ENCODE measurements around the gene HMGCS1. TPM values are rescaled to one million over a fixed set of nuclear protein-coding genes. Genes with fewer than 3 reads are reported as not detected.
A peak's percentile ranks its signal among the peaks of the same experiment; 100 is the strongest.

HMGCS1 gene
- total RNA-seq, 1 donor from 2014 or later: 146 TPM

GRCh38 chr5:43315682-43316081 lies 2.5 kb upstream of the HMGCS1 start:
- Mint-ChIP-seq H3K27me3 (ENCODE audit: low read depth, unreplicated experiment) (no peaks in the 10 kb centered on the region), H3K9me3 (ENCODE audit: unreplicated experiment) (peaks cover 2% of the 10 kb centered on the region), H3K27ac (ENCODE audit: unreplicated experiment) (peak overlapping the region; percentile 21), H3K36me3 (ENCODE audit: low read depth, unreplicated experiment) (peaks cover 2% of the 10 kb centered on the region), H3K4me3 (ENCODE audit: unreplicated experiment) (peak overlapping the region; percentile 13), H3K4me1 (ENCODE audit: low read depth, unreplicated experiment) (peaks cover 39% of the 10 kb centered on the region)
- no peak overlapping the region for H3K27ac ChIP-seq (ENCODE audit: low read depth, low read length)
- peaks cover 14% of the 10 kb centered on the region for H3K4me1 ChIP-seq (ENCODE audit: insufficient read depth, low read length)
- H4K20me1 ChIP-seq (ENCODE audit: insufficient read depth, low read length): peaks cover 23% of the 10 kb centered on the region
- no peaks in the 10 kb centered on the region for H3K27me3 ChIP-seq (ENCODE audit: insufficient read depth, low read length)
- H3K4me2 ChIP-seq (ENCODE audit: low read length): no peak overlapping the region
- DNase-seq (ENCODE audit: low read depth) (no peak), FAIRE-seq (no peak)
- H3K79me2 ChIP-seq (ENCODE audit: insufficient read depth, low read length): peaks cover 25% of the 10 kb centered on the region
- no peaks in the 10 kb centered on the region for H3K36me3 ChIP-seq (ENCODE audit: insufficient read depth, low read length)
- no peak overlapping the region for H3K9ac ChIP-seq (ENCODE audit: low read length)
- TF ChIP-seq EZH2 (IDR thresholded peaks at IDR 0.05; ENCODE audit: insufficient read depth, low read length) (no peak), CTCF (IDR thresholded peaks at IDR 0.05; ENCODE audit: insufficient read depth, low read depth, low read length) (no peak)
- H2AFZ ChIP-seq (ENCODE audit: low read depth, low read length): no peak overlapping the region
- no peak overlapping the region for H3K4me3 ChIP-seq (ENCODE audit: insufficient read depth, low read depth, low read length)
- H3K9me3 ChIP-seq (ENCODE audit: insufficient read depth, low read depth, low read length): no peaks in the 10 kb centered on the region

GRCh38 chr5:43315263-43315662 lies 2.1 kb upstream of the HMGCS1 start:
- H3K27me3 Mint-ChIP-seq (ENCODE audit: low read depth, unreplicated experiment): no peaks in the 10 kb centered on the region
- Histone ChIP-seq H3K79me2 (ENCODE audit: insufficient read depth, low read length) (peaks cover 29% of the 10 kb centered on the region), H3K9ac (ENCODE audit: low read length) (no peak overlapping the region), H3K4me1 (ENCODE audit: insufficient read depth, low read length) (peaks cover 14% of the 10 kb centered on the region), H3K27ac (ENCODE audit: low read depth, low read length) (no peak overlapping the region), H3K27me3 (ENCODE audit: insufficient read depth, low read length) (no peaks in the 10 kb centered on the region), H3K4me3 (ENCODE audit: insufficient read depth, low read depth, low read length) (no peak overlapping the region), H3K4me2 (ENCODE audit: low read length) (no peak overlapping the region), H4K20me1 (ENCODE audit: insufficient read depth, low read length) (peaks cover 27% of the 10 kb centered on the region), H2AFZ (ENCODE audit: low read depth, low read length) (no peak overlapping the region), H3K36me3 (ENCODE audit: insufficient read depth, low read length) (no peaks in the 10 kb centered on the region), H3K9me3 (ENCODE audit: insufficient read depth, low read depth, low read length) (no peaks in the 10 kb centered on the region)
- FAIRE-seq (no peak), DNase-seq (ENCODE audit: low read depth) (peak; percentile 53)
- H3K9me3 Mint-ChIP-seq (ENCODE audit: unreplicated experiment): peaks cover 2% of the 10 kb centered on the region
- H3K36me3 Mint-ChIP-seq (ENCODE audit: low read depth, unreplicated experiment): peaks cover 2% of the 10 kb centered on the region
- H3K4me1 Mint-ChIP-seq (ENCODE audit: low read depth, unreplicated experiment): peaks cover 41% of the 10 kb centered on the region
- no peak for TF ChIP-seq CTCF (IDR thresholded peaks at IDR 0.05; ENCODE audit: insufficient read depth, low read depth, low read length)
- no peak for TF ChIP-seq EZH2 (IDR thresholded peaks at IDR 0.05; ENCODE audit: insufficient read depth, low read length)
- no peak overlapping the region for H3K4me3 Mint-ChIP-seq (ENCODE audit: unreplicated experiment)
- no peak overlapping the region for H3K27ac Mint-ChIP-seq (ENCODE audit: unreplicated experiment)

GRCh38 chr5:43314724-43315123 lies 1.5 kb upstream of the HMGCS1 start:
- no peak for TF ChIP-seq CTCF (IDR thresholded peaks at IDR 0.05; ENCODE audit: insufficient read depth, low read depth, low read length)
- no peak for TF ChIP-seq EZH2 (IDR thresholded peaks at IDR 0.05; ENCODE audit: insufficient read depth, low read length)
- peaks cover 14% of the 10 kb centered on the region for H3K4me1 ChIP-seq (ENCODE audit: insufficient read depth, low read length)
- H3K36me3 ChIP-seq (ENCODE audit: insufficient read depth, low read length): no peaks in the 10 kb centered on the region
- H3K79me2 ChIP-seq (ENCODE audit: insufficient read depth, low read length): peaks cover 34% of the 10 kb centered on the region
- Mint-ChIP-seq H3K36me3 (ENCODE audit: low read depth, unreplicated experiment) (peaks cover 2% of the 10 kb centered on the region), H3K4me1 (ENCODE audit: low read depth, unreplicated experiment) (peaks cover 46% of the 10 kb centered on the region), H3K9me3 (ENCODE audit: unreplicated experiment) (peaks cover 2% of the 10 kb centered on the region), H3K4me3 (ENCODE audit: unreplicated experiment) (no peak overlapping the region), H3K27ac (ENCODE audit: unreplicated experiment) (peak overlapping the region; percentile 98), H3K27me3 (ENCODE audit: low read depth, unreplicated experiment) (no peaks in the 10 kb centered on the region)
- peak overlapping the region; percentile 80 for H3K4me2 ChIP-seq (ENCODE audit: low read length)
- no peak overlapping the region for H2AFZ ChIP-seq (ENCODE audit: low read depth, low read length)
- H3K9ac ChIP-seq (ENCODE audit: low read length): no peak overlapping the region
- FAIRE-seq (no peak), DNase-seq (ENCODE audit: low read depth) (no peak)
- H3K27me3 ChIP-seq (ENCODE audit: insufficient read depth, low read length): no peaks in the 10 kb centered on the region
- no peak overlapping the region for H3K4me3 ChIP-seq (ENCODE audit: insufficient read depth, low read depth, low read length)
- peaks cover 32% of the 10 kb centered on the region for H4K20me1 ChIP-seq (ENCODE audit: insufficient read depth, low read length)
- no peaks in the 10 kb centered on the region for H3K9me3 ChIP-seq (ENCODE audit: insufficient read depth, low read depth, low read length)
- H3K27ac ChIP-seq (ENCODE audit: low read depth, low read length): no peak overlapping the region

Data from astrocyte (in vitro differentiated cells and primary cell).